ENCODE data around the gene STOX1.
"Not testable (repeated sequence)": the region's sequence is repeated elsewhere in the genome, so short reads cannot be mapped to it uniquely, and the experiment has no call there.

STOX1 gene

DNA sequence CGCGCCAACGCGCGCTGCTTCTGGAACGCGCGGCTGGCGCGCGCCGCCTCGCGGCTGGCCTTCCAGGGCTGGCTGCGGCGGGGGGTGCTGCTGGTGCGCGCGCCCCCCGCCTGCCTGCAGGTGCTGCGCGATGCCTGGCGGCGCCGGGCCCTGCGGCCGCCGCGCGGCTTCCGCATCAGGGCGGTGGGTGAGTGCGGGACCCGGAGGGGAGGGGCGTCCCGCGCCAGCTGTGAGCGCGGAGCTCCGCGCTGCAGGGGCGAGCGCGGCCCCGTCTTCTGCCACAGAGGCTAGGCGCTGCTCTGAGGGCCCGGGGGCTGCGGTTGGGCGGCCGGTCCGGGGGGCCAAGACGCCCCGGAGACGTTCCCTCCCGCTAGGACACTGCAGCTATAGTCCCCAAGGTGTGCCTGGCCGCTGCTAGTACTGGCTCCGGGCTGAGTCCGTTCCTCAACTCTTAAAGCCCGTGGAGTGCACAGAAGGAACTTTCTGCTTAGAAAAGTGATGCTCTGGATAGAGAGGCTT lies 811 bp downstream of the STOX1 start:
- not testable (repeated sequence) for DNase-seq (ENCODE audit: extremely low read depth in 1 of 2, low read depth in 1 of 2)

DNA sequence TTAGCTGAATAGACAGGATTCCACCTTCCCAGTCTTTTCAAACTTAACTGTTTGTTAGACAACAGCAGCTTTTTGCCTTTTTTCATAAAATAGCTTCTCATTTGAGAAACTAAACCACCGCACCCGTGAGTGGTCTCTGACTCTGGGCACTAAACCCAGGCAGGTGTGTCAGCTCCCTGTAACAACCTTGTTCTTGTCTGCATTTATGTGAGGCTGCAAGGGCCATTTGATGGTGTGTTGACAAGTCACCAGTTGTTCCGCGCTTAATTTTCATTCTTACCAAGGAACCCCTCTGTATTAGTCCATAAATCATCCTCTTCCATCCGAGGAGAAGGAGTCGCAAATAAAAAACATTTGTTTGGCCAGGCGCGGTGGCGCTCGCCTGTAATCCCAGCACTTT lies 1.5 kb downstream of the STOX1 start:
- DNase-seq (ENCODE audit: extremely low read depth in 1 of 2, low read depth in 1 of 2): no peak

DNA sequence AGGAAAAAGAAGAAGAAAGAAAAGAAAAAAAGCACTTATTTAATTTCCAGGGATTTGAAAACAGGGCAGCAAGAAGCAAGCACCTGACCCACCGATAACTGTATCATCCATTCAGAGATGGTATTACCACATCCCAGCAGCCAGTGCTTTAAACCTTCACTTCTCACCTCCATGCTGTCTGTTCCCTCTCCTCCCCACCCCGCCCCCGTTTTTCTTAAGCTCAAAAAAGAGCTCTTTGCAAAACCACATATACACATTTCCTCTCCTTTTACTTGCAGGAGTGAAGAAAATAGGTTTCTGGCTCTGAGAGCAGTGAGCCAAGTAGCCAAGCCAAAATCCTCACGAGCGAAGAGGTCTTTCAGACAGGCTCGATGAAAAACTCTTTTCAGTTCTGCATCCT lies 2.2 kb downstream of the STOX1 start:
- DNase-seq (ENCODE audit: extremely low read depth in 1 of 2, low read depth in 1 of 2): no peak

DNA sequence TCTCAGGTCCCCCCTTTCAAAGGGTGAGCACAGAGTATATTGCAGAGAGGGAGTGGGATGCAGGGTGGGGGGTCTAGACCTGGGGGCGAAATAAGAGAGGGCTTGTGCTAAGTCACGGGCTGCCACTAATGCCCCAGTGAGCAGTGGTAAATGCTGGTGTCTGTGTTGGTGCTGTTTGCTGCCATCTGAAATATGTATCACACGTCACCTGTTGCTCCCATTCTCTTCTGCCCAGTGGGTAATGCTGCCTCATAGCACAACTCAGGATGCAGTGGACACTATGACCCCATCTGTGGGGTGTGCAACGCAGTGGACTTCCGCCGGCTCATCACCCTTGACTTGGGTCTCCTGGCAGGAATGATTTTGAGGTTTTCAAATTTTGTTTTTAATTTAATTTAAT lies 2.6 kb downstream of the STOX1 start:
- no peak for DNase-seq (ENCODE audit: extremely low read depth in 1 of 2, low read depth in 1 of 2)

DNA sequence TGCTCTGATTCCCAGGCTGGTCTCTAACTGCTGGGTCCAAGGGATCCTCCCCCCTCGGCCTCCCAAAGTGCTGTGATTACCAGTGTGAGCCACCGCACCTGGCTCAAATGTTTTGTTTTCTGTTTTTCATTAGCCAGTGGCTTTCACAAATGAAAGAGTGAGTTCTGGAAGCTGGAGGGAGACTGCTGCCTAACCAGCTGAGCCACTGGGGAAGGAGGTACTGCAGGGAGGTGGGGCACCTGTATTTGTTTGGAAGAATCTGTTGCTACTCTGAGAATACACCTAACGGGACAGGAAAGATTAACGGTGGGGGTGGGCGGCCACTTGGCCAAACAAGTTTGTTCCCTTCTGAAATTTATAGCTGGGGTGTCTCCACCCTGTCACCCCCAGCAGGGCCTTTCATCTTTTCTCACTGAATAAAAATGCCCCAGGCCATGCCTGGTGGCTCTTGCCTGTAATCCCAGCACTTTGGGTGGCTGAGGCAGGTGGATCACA lies 4.7 kb downstream of the STOX1 start:
- no peak for DNase-seq (ENCODE audit: extremely low read depth in 1 of 2, low read depth in 1 of 2)

DNA sequence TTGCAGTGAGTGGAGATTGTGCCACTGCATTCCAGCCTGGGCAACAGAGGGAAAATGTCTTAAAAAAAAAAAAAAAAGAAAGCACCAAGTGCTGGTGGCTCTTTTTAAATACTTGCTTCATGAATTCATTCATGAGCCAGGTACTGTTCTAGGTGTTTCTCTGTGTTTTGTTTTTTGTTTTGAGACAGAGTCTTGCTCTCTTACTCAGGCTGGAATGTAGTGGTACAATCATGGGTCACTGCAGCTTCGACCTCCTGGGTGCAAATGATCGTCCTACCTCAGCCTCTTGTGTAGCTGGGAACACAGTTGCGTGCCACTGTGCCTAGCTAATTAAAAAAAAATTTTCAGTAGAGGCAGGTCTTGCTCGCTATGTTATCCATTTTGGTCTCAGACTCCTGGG lies 5.3 kb downstream of the STOX1 start:
- no peak for DNase-seq (ENCODE audit: extremely low read depth in 1 of 2, low read depth in 1 of 2)

DNA sequence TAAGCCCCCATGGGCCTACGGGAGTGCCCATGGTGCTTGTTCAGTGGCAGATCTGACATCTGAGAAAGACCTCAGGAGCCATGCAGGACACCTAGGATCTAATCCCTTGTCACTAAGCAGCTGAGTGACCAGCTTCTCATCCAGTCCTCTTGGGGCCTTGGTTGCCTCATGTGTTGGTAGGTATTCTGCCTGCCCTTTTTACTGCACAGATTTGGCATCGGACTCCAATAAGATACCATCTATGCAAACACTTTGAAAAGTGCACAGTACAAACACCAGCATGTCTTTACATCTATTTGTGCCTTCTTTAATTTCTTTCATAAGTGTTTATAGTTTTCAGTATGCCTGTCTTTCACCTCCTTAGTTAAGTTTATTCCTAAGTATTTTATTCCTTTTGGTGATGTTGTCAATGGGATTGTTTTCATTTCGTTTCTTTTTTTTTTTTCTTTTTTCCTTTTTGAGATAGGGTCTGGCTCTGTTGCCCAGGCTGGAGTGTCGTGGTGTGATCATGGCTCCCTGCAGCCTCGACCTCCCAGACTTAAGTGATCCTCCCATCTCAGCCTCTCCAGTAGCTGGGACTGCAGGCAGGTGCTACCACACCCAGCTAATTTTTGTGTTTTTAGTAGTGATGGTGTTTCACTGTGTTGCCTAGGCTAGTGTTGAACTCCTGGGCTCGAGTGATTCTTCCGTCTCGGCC lies 10.4 kb downstream of the STOX1 start:
- no peak for DNase-seq (ENCODE audit: extremely low read depth in 1 of 2, low read depth in 1 of 2)

DNA sequence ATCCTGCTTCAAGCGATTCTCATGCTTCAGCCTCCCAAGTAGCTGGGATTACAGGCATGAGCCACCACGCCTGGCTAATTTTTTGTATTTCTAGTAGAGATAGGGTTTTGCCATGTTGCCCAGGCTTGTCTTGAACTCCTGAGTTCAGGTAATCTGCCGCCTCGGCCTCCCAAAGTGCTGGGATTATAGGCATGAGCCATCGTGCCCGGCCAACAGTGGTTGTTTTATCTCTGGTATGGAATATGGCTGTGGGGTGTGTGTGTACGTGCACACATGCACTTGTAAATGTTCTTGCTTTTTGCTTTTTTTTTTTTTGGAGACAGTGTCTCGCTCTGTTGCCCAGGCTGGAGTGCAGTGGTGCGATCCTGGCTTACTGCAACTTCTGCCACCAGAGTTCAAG lies 13.3 kb downstream of the STOX1 start:
- DNase-seq (ENCODE audit: extremely low read depth in 1 of 2, low read depth in 1 of 2): not testable (repeated sequence)

DNA sequence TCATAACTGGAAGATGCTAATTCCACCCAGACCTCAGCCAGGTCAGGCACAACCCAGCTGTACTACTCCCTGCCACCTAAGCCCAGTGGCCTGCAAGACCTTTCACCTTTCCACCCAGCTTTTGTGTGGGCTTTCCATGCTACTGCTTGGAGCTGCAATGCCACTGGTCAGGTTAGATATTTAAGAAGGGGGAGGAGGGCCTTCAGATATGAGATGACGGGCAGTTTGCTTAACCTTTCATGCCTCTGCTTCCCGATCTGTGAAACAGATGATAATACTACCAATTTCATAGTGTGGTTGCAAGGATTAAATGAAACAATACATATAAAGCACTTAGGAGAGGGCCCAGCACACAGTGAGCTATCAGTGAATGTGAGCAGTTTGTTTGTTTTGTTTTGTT lies 20.9 kb downstream of the STOX1 start:
- DNase-seq (ENCODE audit: extremely low read depth in 1 of 2, low read depth in 1 of 2): no peak

DNA sequence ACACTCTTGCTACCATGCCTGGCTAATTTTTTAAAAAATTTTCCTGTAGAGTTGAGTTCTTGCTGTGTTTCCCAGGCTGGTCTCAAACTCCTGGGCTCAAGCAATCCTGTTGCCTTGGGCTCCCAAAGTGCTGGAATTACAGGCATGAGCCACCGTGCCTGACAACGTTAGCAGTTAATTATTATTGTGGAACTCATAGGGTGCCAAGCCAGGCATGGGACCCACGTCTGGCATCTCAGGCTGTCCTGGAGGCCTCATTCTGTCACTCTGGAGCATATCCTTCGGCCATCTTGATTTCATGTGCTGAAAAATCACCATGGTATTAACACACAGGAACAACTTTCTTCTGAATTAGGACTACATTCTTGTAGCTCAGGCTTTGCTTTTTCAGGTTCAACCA lies 21.5 kb downstream of the STOX1 start:
- no peak for DNase-seq (ENCODE audit: extremely low read depth in 1 of 2, low read depth in 1 of 2)

DNA sequence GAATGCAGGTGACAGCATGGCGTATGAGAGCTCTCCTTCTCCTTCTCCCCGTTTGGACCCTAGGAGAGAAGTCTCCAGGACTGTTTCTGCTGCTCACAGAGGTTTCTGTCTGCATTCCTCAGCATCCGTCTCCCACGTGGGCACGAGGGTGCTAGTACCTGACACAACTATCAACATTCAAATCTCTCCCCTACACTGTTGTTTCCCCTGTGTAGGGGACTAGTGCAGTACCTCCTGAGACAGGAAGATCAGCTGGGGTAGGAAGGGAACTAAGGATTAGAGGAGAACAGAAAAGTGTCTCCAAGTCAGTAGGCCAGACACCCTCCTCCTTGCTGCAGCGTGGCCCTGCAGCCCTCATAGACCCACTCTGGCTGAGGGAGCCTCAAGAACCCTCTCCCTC lies 29.0 kb downstream of the STOX1 start:
- no peak for DNase-seq (ENCODE audit: extremely low read depth in 1 of 2, low read depth in 1 of 2)

DNA sequence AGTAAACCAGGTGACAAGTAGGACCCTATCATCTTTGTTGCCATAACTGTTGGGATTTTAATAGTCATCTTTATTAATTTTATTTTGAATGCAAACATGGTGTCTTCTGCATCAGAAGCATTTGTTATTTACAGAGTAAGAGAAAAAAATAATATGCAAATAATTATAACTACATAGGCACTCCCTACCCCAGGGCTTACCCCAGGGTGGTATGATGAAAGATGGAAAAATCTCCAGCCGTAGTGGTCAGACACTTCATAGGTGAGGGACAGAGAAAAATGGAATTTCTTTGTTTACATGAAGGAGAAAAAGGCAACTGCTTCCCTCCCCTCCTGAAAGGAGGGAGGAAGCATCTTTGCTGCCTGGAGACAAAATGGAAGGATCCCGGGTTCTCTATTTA lies 29.7 kb downstream of the STOX1 start:
- DNase-seq (ENCODE audit: extremely low read depth in 1 of 2, low read depth in 1 of 2): no peak

DNA sequence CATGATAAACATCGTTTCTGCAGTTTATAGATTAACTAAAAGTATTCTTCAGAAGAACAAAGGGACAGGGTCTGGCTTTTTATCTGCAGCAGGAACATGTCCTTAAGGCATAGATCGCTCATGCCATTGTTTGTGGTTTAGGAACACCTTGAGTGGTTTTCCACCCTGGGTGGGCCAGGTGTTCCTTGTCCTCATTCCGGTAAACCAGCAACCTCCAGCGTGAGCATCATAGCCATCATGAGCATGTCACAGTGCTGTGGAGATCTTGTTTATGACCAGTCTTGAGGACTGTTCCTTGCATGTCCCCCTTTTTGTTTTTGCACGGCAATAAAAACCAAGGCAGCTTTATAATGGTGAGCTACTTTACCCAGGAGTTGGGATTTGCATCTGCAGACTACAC lies 33.9 kb downstream of the STOX1 start:
- DNase-seq (ENCODE audit: extremely low read depth in 1 of 2, low read depth in 1 of 2): no peak

DNA sequence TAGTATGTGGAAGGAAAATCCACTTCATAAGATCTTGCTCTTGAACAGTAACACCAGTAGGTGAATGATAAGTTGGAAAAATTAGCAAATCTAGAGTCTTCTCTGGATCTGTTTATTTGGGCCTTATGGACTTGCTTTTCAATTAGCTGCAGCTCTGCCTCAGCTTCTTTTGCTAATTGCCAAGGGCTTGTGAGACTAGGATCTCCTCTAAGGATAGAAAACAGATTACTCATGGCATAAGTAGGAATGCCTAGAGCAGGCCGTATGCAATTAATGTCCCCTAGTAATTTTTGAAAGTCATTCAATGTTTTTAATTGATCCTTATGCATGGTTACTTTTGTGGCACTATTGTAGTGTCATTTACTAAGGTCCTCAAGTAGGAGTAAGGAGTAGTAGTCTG lies 37.3 kb downstream of the STOX1 start:
- DNase-seq (ENCODE audit: extremely low read depth in 1 of 2, low read depth in 1 of 2): no peak

DNA sequence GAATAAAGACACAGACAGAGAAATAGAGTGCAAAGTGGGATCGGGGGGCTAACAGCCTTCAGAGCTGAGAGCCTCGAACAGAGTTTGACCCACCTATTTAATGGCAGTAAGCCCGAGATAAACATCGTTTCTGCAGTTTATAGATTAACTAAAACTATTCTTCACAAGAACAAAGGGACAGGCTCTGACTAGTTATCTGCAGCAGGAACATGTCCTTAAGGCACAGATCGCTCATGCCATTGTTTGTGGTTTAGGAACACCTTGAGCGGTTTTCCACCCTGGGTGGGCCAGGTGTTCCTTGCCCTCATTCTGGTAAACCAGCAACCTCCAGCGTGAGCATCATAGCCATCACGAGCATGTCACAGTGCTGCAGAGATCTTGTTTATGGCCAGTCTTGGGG lies 40.8 kb downstream of the STOX1 start:
- DNase-seq (ENCODE audit: extremely low read depth in 1 of 2, low read depth in 1 of 2): not testable (repeated sequence)

DNA sequence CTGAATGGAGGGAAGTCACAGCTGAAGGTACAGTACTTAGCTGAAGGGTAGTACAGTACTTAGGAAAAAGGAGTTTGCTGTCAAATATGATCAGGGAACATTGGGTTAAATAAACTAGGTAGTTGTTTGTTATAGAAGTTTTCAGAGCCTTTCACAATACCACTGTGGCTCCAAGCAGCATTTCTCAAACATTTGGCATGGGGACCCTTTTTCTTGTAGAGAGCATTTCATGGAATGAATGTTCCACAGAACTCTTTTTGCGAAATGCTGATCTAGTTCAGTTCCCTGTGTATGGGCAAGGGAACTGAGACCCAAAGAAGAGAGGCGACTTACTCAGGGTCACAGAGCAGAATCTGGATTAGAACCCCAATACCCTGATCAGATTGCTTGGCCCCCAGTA lies 42.3 kb downstream of the STOX1 start:
- DNase-seq (ENCODE audit: extremely low read depth in 1 of 2, low read depth in 1 of 2): no peak

DNA sequence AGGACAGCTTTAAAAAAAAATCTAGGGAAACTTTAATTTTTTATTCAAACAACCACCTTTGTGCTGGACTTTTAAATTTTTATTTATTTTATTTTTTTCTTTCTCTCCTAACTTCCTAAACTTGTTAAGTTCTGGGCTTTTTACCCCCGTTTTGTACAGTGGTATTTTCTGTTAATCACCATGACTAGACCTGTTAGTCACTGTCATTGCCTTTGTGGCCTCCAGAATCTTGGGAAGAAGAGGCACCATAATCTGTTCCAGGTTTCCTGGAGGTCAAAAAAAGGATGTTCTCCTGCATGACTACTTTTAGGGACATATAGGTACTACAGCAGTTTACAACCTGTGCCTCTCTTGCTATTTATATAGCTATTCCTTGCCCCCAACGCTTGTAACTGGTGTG lies 42.7 kb downstream of the STOX1 start:
- DNase-seq (ENCODE audit: extremely low read depth in 1 of 2, low read depth in 1 of 2): no peak

DNA sequence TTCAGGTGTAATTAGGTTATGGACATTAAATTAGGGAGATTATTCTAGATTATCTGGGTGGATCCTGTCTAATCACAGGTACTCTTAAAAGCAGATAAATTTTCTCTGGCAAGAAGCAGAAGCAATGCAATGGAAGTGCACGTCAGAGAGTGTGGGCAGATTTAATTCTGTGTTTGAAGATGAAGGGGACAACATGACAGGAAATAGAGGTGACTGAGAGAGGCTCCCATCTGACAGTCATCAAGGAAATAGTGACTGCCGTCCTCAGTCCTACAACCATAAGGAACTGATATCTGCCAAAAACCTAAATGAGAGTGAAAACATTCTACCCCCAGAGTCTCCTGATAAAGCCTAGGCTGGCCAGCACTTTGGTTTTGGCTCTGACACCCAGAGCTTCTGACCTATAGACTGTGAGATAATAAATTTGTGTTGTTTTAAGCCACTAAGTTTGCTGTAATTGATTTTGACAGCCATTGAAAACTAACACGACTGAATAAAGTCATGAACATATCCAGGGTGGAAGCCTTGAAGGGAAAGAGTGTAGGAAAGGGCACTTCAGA lies 43.3 kb downstream of the STOX1 start:
- no peak for DNase-seq (ENCODE audit: extremely low read depth in 1 of 2, low read depth in 1 of 2)

DNA sequence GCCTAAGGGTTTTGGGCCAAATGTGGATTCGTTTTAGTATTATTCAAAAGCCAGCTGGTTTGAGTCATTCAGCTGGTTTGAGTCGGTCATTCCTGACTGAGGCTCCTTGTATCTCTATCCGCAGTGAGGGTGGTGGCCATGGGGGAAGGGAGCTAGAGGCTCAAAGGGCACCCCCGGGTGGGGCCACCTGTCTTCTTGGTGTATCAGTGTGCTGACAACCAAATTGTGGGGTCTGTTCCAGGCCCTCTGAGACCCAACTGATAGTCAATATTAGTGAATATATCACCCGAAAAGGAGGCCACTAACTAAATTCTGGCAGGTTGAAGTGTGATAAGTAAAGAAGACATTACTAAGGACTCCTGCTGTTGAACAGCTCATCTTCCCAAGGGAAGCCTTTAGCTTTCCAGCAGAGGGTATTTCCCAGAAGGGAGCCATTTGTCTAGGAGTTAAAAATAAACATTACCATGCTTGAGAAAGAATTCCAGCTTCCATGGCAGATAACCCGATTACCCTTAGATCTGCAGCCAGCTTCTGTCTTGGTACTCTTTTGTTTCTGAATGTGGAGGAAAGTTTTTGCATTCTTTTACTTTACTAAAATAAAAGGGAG lies 43.9 kb downstream of the STOX1 start:
- DNase-seq (ENCODE audit: extremely low read depth in 1 of 2, low read depth in 1 of 2): no peak

DNA sequence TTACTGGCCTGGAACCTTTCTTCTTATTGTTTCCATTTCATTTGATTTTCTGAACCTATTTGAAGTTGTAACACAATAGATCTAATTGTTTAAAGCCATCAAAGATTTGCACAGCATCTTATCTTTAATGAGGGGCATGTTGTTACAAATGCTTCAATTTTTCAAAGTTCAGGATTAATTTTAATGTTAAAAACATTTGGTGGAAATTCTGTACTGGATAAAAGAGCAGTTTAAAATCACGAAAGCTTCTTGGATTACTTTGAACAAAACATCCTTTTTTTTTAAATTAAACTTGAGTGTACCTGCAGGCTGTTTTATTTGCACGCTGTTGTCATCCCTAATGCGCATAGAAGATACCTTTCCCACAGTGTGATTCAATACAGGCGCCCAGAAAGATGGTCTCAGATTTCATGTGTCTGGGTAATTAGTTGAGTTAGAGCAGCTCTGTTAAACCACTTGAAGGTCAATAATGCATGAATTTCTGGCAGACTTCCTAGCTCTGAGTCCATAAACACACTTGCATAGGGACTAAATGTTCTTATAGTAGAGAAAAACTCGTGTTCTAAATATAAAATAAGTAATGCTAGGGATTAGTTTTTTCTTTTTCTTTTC lies 44.5 kb downstream of the STOX1 start:
- no peak for DNase-seq (ENCODE audit: extremely low read depth in 1 of 2, low read depth in 1 of 2)

DNA sequence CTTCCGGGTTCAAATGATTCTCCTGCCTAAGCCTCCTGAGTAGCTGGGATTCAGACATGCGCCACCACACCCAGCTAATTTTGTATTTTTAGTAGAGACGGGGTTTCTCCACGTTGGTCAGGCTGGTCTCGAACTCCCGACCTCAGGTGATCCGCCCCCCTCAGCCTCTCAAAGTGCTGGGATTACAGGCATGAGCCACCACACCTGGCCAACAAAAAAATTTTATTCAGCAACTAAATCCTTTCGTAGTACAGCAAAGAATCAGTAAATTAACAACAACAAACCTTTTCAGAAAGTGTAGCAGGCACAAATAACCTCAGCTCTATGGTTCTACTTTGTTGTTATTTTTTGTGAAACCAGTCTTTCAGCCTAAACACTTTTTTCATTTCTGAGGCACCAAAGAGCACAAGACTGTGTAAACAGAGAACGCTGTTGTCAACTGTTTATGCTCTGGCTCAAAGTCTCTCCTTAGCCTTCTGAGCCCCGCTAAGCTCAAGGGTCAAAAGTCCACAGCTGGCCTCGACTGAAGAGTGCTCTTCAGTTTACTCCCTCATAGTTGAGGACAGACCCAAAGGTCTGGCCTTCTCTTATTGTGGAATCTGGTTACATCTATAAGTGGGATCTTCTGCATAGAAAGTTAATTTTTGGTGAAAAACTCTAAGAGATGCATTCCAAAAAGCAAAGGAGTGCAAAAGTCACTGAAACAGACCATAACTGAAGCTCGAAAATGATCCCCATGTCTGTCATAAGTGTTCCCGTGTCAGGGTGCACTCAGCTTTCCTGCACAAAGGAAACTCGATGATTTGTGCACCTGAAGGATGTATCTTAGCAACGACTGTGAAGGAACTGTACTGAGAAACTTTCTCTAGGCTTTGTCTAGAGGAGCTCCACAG lies 49.2 kb downstream of the STOX1 start:
- DNase-seq (ENCODE audit: extremely low read depth in 1 of 2, low read depth in 1 of 2): no peak
